Measurements from ENCODE around the gene RPL36.

Gene RPL36

GRCh38 chr19:5707576-5708575 lies 17.8 kb downstream of the RPL36 start:
- no peak overlapping the region for H3K9ac ChIP-seq (ENCODE audit: low read depth, low read length, poor library complexity)
- DNase-seq (ENCODE audit: low spot score) = no peak
- H2BK5ac ChIP-seq (ENCODE audit: low read length) = no peak overlapping the region
- no peak overlapping the region for H3K14ac ChIP-seq (ENCODE audit: low read length)
- H2BK120ac ChIP-seq (ENCODE audit: low read depth, low read length) = no peak overlapping the region
- no peak overlapping the region for H4K91ac ChIP-seq (ENCODE audit: low read depth, low read length, poor library complexity)
- H4K8ac ChIP-seq (ENCODE audit: low read depth, low read length) = peak overlapping the region; percentile 3
- peaks cover 11% of the 10 kb centered on the region for H3K79me1 ChIP-seq (ENCODE audit: low read depth, low read length)
- H3K9me3 ChIP-seq (replicated peaks in 1 of 2; ENCODE audit: control insufficient read depth in 2 of 2, insufficient read depth in 1 of 2, low read depth in 1 of 2, low read length in 2 of 2) = peaks cover 0 to 6% of the 10 kb centered on the region in 2 donors
- peaks cover 61 to 93% of the 10 kb centered on the region in 2 donors for H3K36me3 ChIP-seq (replicated peaks in 1 of 2; ENCODE audit: control insufficient read depth in 2 of 2, insufficient read depth in 2 of 2, low read length in 2 of 2)
- H3K27ac ChIP-seq (replicated peaks; ENCODE audit: low read length) = no peak overlapping the region
- no peak overlapping the region for H3K18ac ChIP-seq (ENCODE audit: low read length)
- WGBS, 2 donors (ENCODE audit: extremely low coverage in 2 of 2, insufficient read length in 2 of 2, insufficient replicate concordance in 1 of 2) = no CpG with 5 or more reads among the region's 37 CpGs
- no peaks in the 10 kb centered on the region for H3K4me1 ChIP-seq (ENCODE audit: control insufficient read depth in 2 of 2, insufficient read depth in 1 of 2, low read depth in 1 of 2, low read length in 2 of 2)
- H3K4ac ChIP-seq (ENCODE audit: low read length) = no peak overlapping the region
- H2AFZ ChIP-seq (ENCODE audit: low read length) = no peak overlapping the region
- peak overlapping the region in 1 of 2 donors; percentile 26 for H3K4me3 ChIP-seq (ENCODE audit: low read length in 2 of 2)
- no peak overlapping the region for H2BK15ac ChIP-seq (ENCODE audit: low read length)
- H3K27me3 ChIP-seq (ENCODE audit: control insufficient read depth in 3 of 3, insufficient read depth in 3 of 3, low read depth in 1 of 3, low read length in 3 of 3) = no peaks in the 10 kb centered on the region
- peak overlapping the region; percentile 80 for H3K23ac ChIP-seq (ENCODE audit: low read depth, low read length, poor library complexity)
- no peak overlapping the region for H3K4me2 ChIP-seq (ENCODE audit: insufficient read depth, low read length, poor library complexity, severe bottlenecking)
- H2BK12ac ChIP-seq (ENCODE audit: low read length) = no peak overlapping the region
- no peak overlapping the region for H2AK5ac ChIP-seq (ENCODE audit: low read depth, low read length)

GRCh38 chr19:5711025-5711424 lies 20.9 kb downstream of the RPL36 start:
- H4K8ac ChIP-seq (ENCODE audit: low read depth, low read length) = no peak overlapping the region
- H2AFZ ChIP-seq (ENCODE audit: low read length) = no peak overlapping the region
- H3K4me3 ChIP-seq (ENCODE audit: low read length in 2 of 2) = no peak overlapping the region
- DNase-seq (ENCODE audit: low spot score) = no peak
- peak overlapping the region; percentile 61 for H2BK120ac ChIP-seq (ENCODE audit: low read depth, low read length)
- H3K9me3 ChIP-seq (replicated peaks in 1 of 2; ENCODE audit: control insufficient read depth in 2 of 2, insufficient read depth in 1 of 2, low read depth in 1 of 2, low read length in 2 of 2) = no peaks in the 10 kb centered on the region
- H3K9ac ChIP-seq (ENCODE audit: low read depth, low read length, poor library complexity) = no peak overlapping the region
- peaks cover 9% of the 10 kb centered on the region for H3K79me1 ChIP-seq (ENCODE audit: low read depth, low read length)
- WGBS, 2 donors (ENCODE audit: extremely low coverage in 2 of 2, insufficient read length in 2 of 2, insufficient replicate concordance in 1 of 2) = no CpG with 5 or more reads among the region's 8 CpGs
- H2BK5ac ChIP-seq (ENCODE audit: low read length) = no peak overlapping the region
- H3K4ac ChIP-seq (ENCODE audit: low read length) = no peak overlapping the region
- no peak overlapping the region for H3K27ac ChIP-seq (replicated peaks; ENCODE audit: low read length)
- H3K27me3 ChIP-seq (ENCODE audit: control insufficient read depth in 3 of 3, insufficient read depth in 3 of 3, low read depth in 1 of 3, low read length in 3 of 3) = no peaks in the 10 kb centered on the region
- no peaks in the 10 kb centered on the region for H3K4me1 ChIP-seq (ENCODE audit: control insufficient read depth in 2 of 2, insufficient read depth in 1 of 2, low read depth in 1 of 2, low read length in 2 of 2)
- H2BK12ac ChIP-seq (ENCODE audit: low read length) = no peak overlapping the region
- no peak overlapping the region for H2AK5ac ChIP-seq (ENCODE audit: low read depth, low read length)
- H3K23ac ChIP-seq (ENCODE audit: low read depth, low read length, poor library complexity) = no peak overlapping the region
- H3K36me3 ChIP-seq (replicated peaks in 1 of 2; ENCODE audit: control insufficient read depth in 2 of 2, insufficient read depth in 2 of 2, low read length in 2 of 2) = peaks cover 54 to 87% of the 10 kb centered on the region in 2 donors
- H3K4me2 ChIP-seq (ENCODE audit: insufficient read depth, low read length, poor library complexity, severe bottlenecking) = no peak overlapping the region
- no peak overlapping the region for H2BK15ac ChIP-seq (ENCODE audit: low read length)
- H3K18ac ChIP-seq (ENCODE audit: low read length) = no peak overlapping the region
- H4K91ac ChIP-seq (ENCODE audit: low read depth, low read length, poor library complexity) = no peak overlapping the region
- H3K14ac ChIP-seq (ENCODE audit: low read length) = no peak overlapping the region

- H2BK12ac ChIP-seq (ENCODE audit: low read length) = no peak overlapping the region
- H3K36me3 ChIP-seq (replicated peaks in 1 of 2; ENCODE audit: control insufficient read depth in 2 of 2, insufficient read depth in 2 of 2, low read length in 2 of 2) = peaks cover 50 to 85% of the 10 kb centered on the region in 2 donors
- no peak overlapping the region for H2AK5ac ChIP-seq (ENCODE audit: low read depth, low read length)
- H2BK120ac ChIP-seq (ENCODE audit: low read depth, low read length) = no peak overlapping the region
- H3K27ac ChIP-seq (replicated peaks; ENCODE audit: low read length) = no peak overlapping the region
- peaks cover 8% of the 10 kb centered on the region for H3K79me1 ChIP-seq (ENCODE audit: low read depth, low read length)
- no peak overlapping the region for H3K23ac ChIP-seq (ENCODE audit: low read depth, low read length, poor library complexity)
- no peak overlapping the region for H4K8ac ChIP-seq (ENCODE audit: low read depth, low read length)
- no peak overlapping the region for H2BK15ac ChIP-seq (ENCODE audit: low read length)
- H3K4me1 ChIP-seq (ENCODE audit: control insufficient read depth in 2 of 2, insufficient read depth in 1 of 2, low read depth in 1 of 2, low read length in 2 of 2) = no peaks in the 10 kb centered on the region
- no peak overlapping the region for H2AFZ ChIP-seq (ENCODE audit: low read length)
- no peak for DNase-seq (ENCODE audit: low spot score)
- WGBS, 2 donors (ENCODE audit: extremely low coverage in 2 of 2, insufficient read length in 2 of 2, insufficient replicate concordance in 1 of 2) = no CpG with 5 or more reads among the region's 25 CpGs
- no peak overlapping the region for H3K9ac ChIP-seq (ENCODE audit: low read depth, low read length, poor library complexity)
- H3K9me3 ChIP-seq (replicated peaks in 1 of 2; ENCODE audit: control insufficient read depth in 2 of 2, insufficient read depth in 1 of 2, low read depth in 1 of 2, low read length in 2 of 2) = no peaks in the 10 kb centered on the region
- no peaks in the 10 kb centered on the region for H3K27me3 ChIP-seq (ENCODE audit: control insufficient read depth in 3 of 3, insufficient read depth in 3 of 3, low read depth in 1 of 3, low read length in 3 of 3)
- H3K4ac ChIP-seq (ENCODE audit: low read length) = no peak overlapping the region
- H3K4me3 ChIP-seq (ENCODE audit: low read length in 2 of 2) = no peak overlapping the region
- H4K91ac ChIP-seq (ENCODE audit: low read depth, low read length, poor library complexity) = no peak overlapping the region
- no peak overlapping the region for H3K18ac ChIP-seq (ENCODE audit: low read length)
- H3K4me2 ChIP-seq (ENCODE audit: insufficient read depth, low read length, poor library complexity, severe bottlenecking) = no peak overlapping the region
- H3K14ac ChIP-seq (ENCODE audit: low read length) = no peak overlapping the region
- peak overlapping the region; percentile 53 for H2BK5ac ChIP-seq (ENCODE audit: low read length)
Observed at GRCh38 chr19:5711713-5712161, 21.6 kb downstream of the RPL36 start.

- H3K18ac ChIP-seq (ENCODE audit: low read length) = no peak overlapping the region
- no peak overlapping the region for H2BK5ac ChIP-seq (ENCODE audit: low read length)
- no peak overlapping the region for H3K4me2 ChIP-seq (ENCODE audit: insufficient read depth, low read length, poor library complexity, severe bottlenecking)
- no peak overlapping the region for H3K4me3 ChIP-seq (ENCODE audit: low read length in 2 of 2)
- no peak overlapping the region for H4K91ac ChIP-seq (ENCODE audit: low read depth, low read length, poor library complexity)
- H3K14ac ChIP-seq (ENCODE audit: low read length) = no peak overlapping the region
- H2BK120ac ChIP-seq (ENCODE audit: low read depth, low read length) = no peak overlapping the region
- no peak overlapping the region for H4K8ac ChIP-seq (ENCODE audit: low read depth, low read length)
- H2AFZ ChIP-seq (ENCODE audit: low read length) = no peak overlapping the region
- no peaks in the 10 kb centered on the region for H3K27me3 ChIP-seq (ENCODE audit: control insufficient read depth in 3 of 3, insufficient read depth in 3 of 3, low read depth in 1 of 3, low read length in 3 of 3)
- no peak overlapping the region for H3K23ac ChIP-seq (ENCODE audit: low read depth, low read length, poor library complexity)
- H3K36me3 ChIP-seq (replicated peaks in 1 of 2; ENCODE audit: control insufficient read depth in 2 of 2, insufficient read depth in 2 of 2, low read length in 2 of 2) = peaks cover 42 to 81% of the 10 kb centered on the region in 2 donors
- WGBS, 2 donors (ENCODE audit: extremely low coverage in 2 of 2, insufficient read length in 2 of 2, insufficient replicate concordance in 1 of 2) = no CpG with 5 or more reads among the region's 9 CpGs
- no peak overlapping the region for H2AK5ac ChIP-seq (ENCODE audit: low read depth, low read length)
- no peak overlapping the region for H3K9ac ChIP-seq (ENCODE audit: low read depth, low read length, poor library complexity)
- H3K4me1 ChIP-seq (ENCODE audit: control insufficient read depth in 2 of 2, insufficient read depth in 1 of 2, low read depth in 1 of 2, low read length in 2 of 2) = no peaks in the 10 kb centered on the region
- no peak overlapping the region for H2BK12ac ChIP-seq (ENCODE audit: low read length)
- no peaks in the 10 kb centered on the region for H3K9me3 ChIP-seq (replicated peaks in 1 of 2; ENCODE audit: control insufficient read depth in 2 of 2, insufficient read depth in 1 of 2, low read depth in 1 of 2, low read length in 2 of 2)
- no peak overlapping the region for H3K4ac ChIP-seq (ENCODE audit: low read length)
- peaks cover 8% of the 10 kb centered on the region for H3K79me1 ChIP-seq (ENCODE audit: low read depth, low read length)
- H2BK15ac ChIP-seq (ENCODE audit: low read length) = no peak overlapping the region
- no peak for DNase-seq (ENCODE audit: low spot score)
- no peak overlapping the region for H3K27ac ChIP-seq (replicated peaks; ENCODE audit: low read length)
Observed at GRCh38 chr19:5713228-5713627, 23.1 kb downstream of the RPL36 start.

All from neuronal stem cell (in vitro differentiated cells).